IPS-18a (cell line): ENCODE results near the gene TRIM33.
"Not testable (repeated sequence)": the region's sequence is repeated elsewhere in the genome, so short reads cannot be mapped to it uniquely, and the experiment has no call there.

Experiments used
- H3K27ac ChIP-seq: one replicate; pipeline ENCODE4 v1.5.1; 2013; ENCODE audit warnings: low read length
- H3K27me3 ChIP-seq: one replicate; pipeline ENCODE4 v1.6.1; 2013; ENCODE audit warnings: mild to moderate bottlenecking, low read length; ENCODE audit not compliant: control insufficient read depth, insufficient read depth
- H3K36me3 ChIP-seq: one replicate; pipeline ENCODE4 v1.6.1; 2013; ENCODE audit warnings: low read depth, low read length; ENCODE audit not compliant: control insufficient read depth
- H3K4me1 ChIP-seq: one replicate; pipeline ENCODE4 v1.6.1; 2013; ENCODE audit warnings: low read depth, low read length; ENCODE audit not compliant: control insufficient read depth
- H3K4me3 ChIP-seq: one replicate; pipeline ENCODE4 v1.5.1; 2013; ENCODE audit warnings: low read length
- H3K9ac ChIP-seq: one replicate; pipeline ENCODE4 v1.6.1; 2013; ENCODE audit warnings: mild to moderate bottlenecking, low read length, moderate library complexity
- H3K9me3 ChIP-seq: one replicate; pipeline ENCODE4 v1.6.1; 2013; ENCODE audit warnings: low read depth, low read length; ENCODE audit not compliant: control insufficient read depth

Gene TRIM33

GRCh38 chr1:114485286-114485685 is 25.7 kb downstream of the TRIM33 start:
- Histone ChIP-seq H3K9me3 (peaks cover 3% of the 10 kb centered on the region), H3K36me3 (no peaks in the 10 kb centered on the region), H3K4me1 (no peaks in the 10 kb centered on the region), H3K27me3 (no peaks in the 10 kb centered on the region), H3K4me3 (no peak overlapping the region), H3K9ac (no peak overlapping the region), H3K27ac (no peak overlapping the region)

- peaks cover 3% of the 10 kb centered on the region for H3K9me3 ChIP-seq
- H3K4me1 ChIP-seq: peaks cover 7% of the 10 kb centered on the region
- H3K36me3 ChIP-seq: no peaks in the 10 kb centered on the region
- H3K27ac ChIP-seq: no peak overlapping the region
- H3K27me3 ChIP-seq: no peaks in the 10 kb centered on the region
- H3K4me3 ChIP-seq: no peak overlapping the region
- H3K9ac ChIP-seq: no peak overlapping the region
These were observed 28.4 kb downstream of the TRIM33 start for GRCh38 chr1:114482585-114482984.

GRCh38 chr1:114479636-114480035 is 31.4 kb downstream of the TRIM33 start:
- not testable (repeated sequence) for H3K4me3 ChIP-seq, H3K9ac ChIP-seq

GRCh38 chr1:114479134-114479533 is 31.9 kb downstream of the TRIM33 start:
- H3K4me3 ChIP-seq: no peak overlapping the region
- no peak overlapping the region for H3K9ac ChIP-seq
- peaks cover 3% of the 10 kb centered on the region for H3K9me3 ChIP-seq
- peaks cover 7% of the 10 kb centered on the region for H3K4me1 ChIP-seq
- no peaks in the 10 kb centered on the region for H3K36me3 ChIP-seq
- H3K27me3 ChIP-seq: no peaks in the 10 kb centered on the region
- no peak overlapping the region for H3K27ac ChIP-seq

More at GRCh38 chr1:114479636-114480035, 31.4 kb downstream of the TRIM33 start:
- not testable (repeated sequence) for H3K27ac ChIP-seq, H3K4me1 ChIP-seq, H3K9me3 ChIP-seq, H3K36me3 ChIP-seq, H3K27me3 ChIP-seq

GRCh38 chr1:114473796-114474195 is 37.2 kb downstream of the TRIM33 start:
- Histone ChIP-seq H3K4me3 (no peak overlapping the region), H3K36me3 (peaks cover 3% of the 10 kb centered on the region), H3K9me3 (no peaks in the 10 kb centered on the region), H3K27me3 (no peaks in the 10 kb centered on the region), H3K27ac (no peak overlapping the region), H3K9ac (no peak overlapping the region), H3K4me1 (peaks cover 7% of the 10 kb centered on the region)

GRCh38 chr1:114472408-114472807 is 38.6 kb downstream of the TRIM33 start:
- no peaks in the 10 kb centered on the region for H3K9me3 ChIP-seq

GRCh38 chr1:114470681-114471080 is 40.3 kb downstream of the TRIM33 start:
- H3K4me3 ChIP-seq: no peak overlapping the region
- H3K4me1 ChIP-seq: peaks cover 6% of the 10 kb centered on the region
- H3K27ac ChIP-seq: no peak overlapping the region
- H3K9ac ChIP-seq: no peak overlapping the region
- no peaks in the 10 kb centered on the region for H3K27me3 ChIP-seq
- H3K9me3 ChIP-seq: no peaks in the 10 kb centered on the region
- peaks cover 3% of the 10 kb centered on the region for H3K36me3 ChIP-seq

More at GRCh38 chr1:114472408-114472807, 38.6 kb downstream of the TRIM33 start:
- Histone ChIP-seq H3K27ac (no peak overlapping the region), H3K9ac (no peak overlapping the region), H3K4me3 (no peak overlapping the region), H3K4me1 (no peaks in the 10 kb centered on the region), H3K36me3 (peaks cover 3% of the 10 kb centered on the region), H3K27me3 (no peaks in the 10 kb centered on the region)

- no peaks in the 10 kb centered on the region for H3K9me3 ChIP-seq
- H3K4me3 ChIP-seq: no peak overlapping the region
- H3K9ac ChIP-seq: no peak overlapping the region
- H3K4me1 ChIP-seq: peaks cover 13% of the 10 kb centered on the region
- no peaks in the 10 kb centered on the region for H3K27me3 ChIP-seq
- H3K36me3 ChIP-seq: peaks cover 3% of the 10 kb centered on the region
- no peak overlapping the region for H3K27ac ChIP-seq
These were observed 42.1 kb downstream of the TRIM33 start for GRCh38 chr1:114468710-114469468.

- Histone ChIP-seq H3K4me3 (no peak overlapping the region), H3K9me3 (no peaks in the 10 kb centered on the region), H3K4me1 (peaks cover 13% of the 10 kb centered on the region), H3K36me3 (peaks cover 3% of the 10 kb centered on the region), H3K27me3 (no peaks in the 10 kb centered on the region), H3K9ac (no peak overlapping the region), H3K27ac (no peak overlapping the region)
These were observed 43.0 kb downstream of the TRIM33 start for GRCh38 chr1:114468047-114468446.

- Histone ChIP-seq H3K4me1 (peaks cover 13% of the 10 kb centered on the region), H3K27ac (no peak overlapping the region)
These were observed 43.5 kb downstream of the TRIM33 start for GRCh38 chr1:114467491-114467890.

GRCh38 chr1:114466334-114467014 is 44.5 kb downstream of the TRIM33 start:
- peaks cover 3% of the 10 kb centered on the region for H3K36me3 ChIP-seq

More at GRCh38 chr1:114467491-114467890, 43.5 kb downstream of the TRIM33 start:
- peaks cover 3% of the 10 kb centered on the region for H3K36me3 ChIP-seq
- no peaks in the 10 kb centered on the region for H3K27me3 ChIP-seq
- H3K9ac ChIP-seq: no peak overlapping the region
- no peak overlapping the region for H3K4me3 ChIP-seq
- no peaks in the 10 kb centered on the region for H3K9me3 ChIP-seq

GRCh38 chr1:114462963-114463362 is 48.0 kb downstream of the TRIM33 start:
- peaks cover 13% of the 10 kb centered on the region for H3K4me1 ChIP-seq
- no peak overlapping the region for H3K4me3 ChIP-seq
- no peak overlapping the region for H3K9ac ChIP-seq
- no peaks in the 10 kb centered on the region for H3K27me3 ChIP-seq
- H3K9me3 ChIP-seq: no peaks in the 10 kb centered on the region
- no peaks in the 10 kb centered on the region for H3K36me3 ChIP-seq
- H3K27ac ChIP-seq: no peak overlapping the region

More at GRCh38 chr1:114466334-114467014, 44.5 kb downstream of the TRIM33 start:
- no peak overlapping the region for H3K27ac ChIP-seq
- no peaks in the 10 kb centered on the region for H3K27me3 ChIP-seq
- H3K4me1 ChIP-seq: peaks cover 13% of the 10 kb centered on the region
- no peak overlapping the region for H3K4me3 ChIP-seq
- no peaks in the 10 kb centered on the region for H3K9me3 ChIP-seq
- H3K9ac ChIP-seq: no peak overlapping the region
